Keratinocyte (primary cell): ENCODE measurements around the gene MACF1. TPM values are rescaled to one million over a fixed set of nuclear protein-coding genes. Genes with fewer than 3 reads are reported as not detected.

Experiments
- DNase-seq: peaks from one replicate; pipeline ENCODE4 v3.0.0-alpha.2; 2011; ENCODE audit warnings: low read depth, missing footprints, low spot score
- FAIRE-seq: peaks from 2 replicates; lab custom pipeline; 2011; peaks lifted over from hg19 to GRCh38; lab: Jason Lieb, UNC
- H2AFZ ChIP-seq: 2 replicates; pipeline ENCODE4 v1.6.0; 2012; ENCODE audit warnings: low read length, control low read depth, inconsistent platforms; ENCODE audit not compliant: control insufficient read depth
- H3K27ac ChIP-seq: 2 replicates; pipeline ENCODE4 v1.5.1; 2011; ENCODE audit warnings: low read length; ENCODE audit not compliant: control insufficient read depth, insufficient read depth
- H3K27me3 ChIP-seq: 3 replicates; pipeline ENCODE4 v1.6.0; 2011; ENCODE audit warnings: low read length; ENCODE audit not compliant: control insufficient read depth, insufficient read depth; ENCODE audit errors: extremely low read depth
- H3K36me3 ChIP-seq, 2 experiments: 2 replicates in 1 of 2; 3 replicates in 1 of 2; pipeline ENCODE4 v1.5.1; 2011; ENCODE audit warnings: low read length in 2 of 2, mild to moderate bottlenecking in 1 of 2; ENCODE audit not compliant: control insufficient read depth in 2 of 2, insufficient read depth in 2 of 2; ENCODE audit errors: extremely low read depth in 1 of 2
- H3K4me1 ChIP-seq: 3 replicates; pipeline ENCODE4 v1.5.1; 2011; ENCODE audit warnings: low read length; ENCODE audit not compliant: control insufficient read depth, insufficient read depth; ENCODE audit errors: extremely low read depth
- H3K4me2 ChIP-seq: 3 replicates; pipeline ENCODE4 v1.6.0; 2011; ENCODE audit warnings: low read depth, low read length; ENCODE audit not compliant: control insufficient read depth, insufficient read depth; ENCODE audit errors: extremely low read depth
- H3K4me3 ChIP-seq, 3 experiments: fragments of 200-600 bp in 1 of 3; sonication (generic) in 1 of 3; 2 replicates in 2 of 3; 3 replicates in 1 of 3; pipeline ENCODE4 v1.5.1; 2011 to 2016; ENCODE audit warnings: low read length in 3 of 3, mild to moderate bottlenecking in 3 of 3, control low read depth in 2 of 3, inconsistent platforms in 1 of 3, low read depth in 1 of 3, mixed read lengths in 1 of 3, mixed run types in 1 of 3, moderate library complexity in 1 of 3; ENCODE audit not compliant: control insufficient read depth in 2 of 3, insufficient read depth in 2 of 3; ENCODE audit errors: extremely low read depth in 1 of 3
- H3K79me2 ChIP-seq: 2 replicates; pipeline ENCODE4 v1.6.0; 2012; ENCODE audit warnings: low read length; ENCODE audit not compliant: control insufficient read depth, insufficient read depth
- H3K9ac ChIP-seq: 3 replicates; pipeline ENCODE4 v1.6.0; 2011; ENCODE audit warnings: low read length; ENCODE audit not compliant: control insufficient read depth, insufficient read depth; ENCODE audit errors: extremely low read depth
- H3K9me1 ChIP-seq: 3 replicates; pipeline ENCODE4 v1.6.0; 2011; ENCODE audit warnings: low read length; ENCODE audit not compliant: control insufficient read depth, insufficient read depth; ENCODE audit errors: extremely low read depth
- H3K9me3 ChIP-seq: 2 replicates; pipeline ENCODE4 v1.5.1; 2012; ENCODE audit warnings: low read depth, low read length; ENCODE audit not compliant: control insufficient read depth
- H4K20me1 ChIP-seq: 3 replicates; pipeline ENCODE4 v1.6.0; 2011; ENCODE audit warnings: low read length; ENCODE audit not compliant: control insufficient read depth, insufficient read depth; ENCODE audit errors: extremely low read depth
- EZH2 ChIP-seq: IDR thresholded peaks from one replicate; pipeline ENCODE4 v1.6.1; 2012; ENCODE audit warnings: inconsistent platforms, mild to moderate bottlenecking, low read length, moderate library complexity
- dilution Hi-C: fragments of 300-500 bp; cut with MboI; formaldehyde crosslinking; loops from one replicate; pipeline ENCODE4 v1.7.0; 2020; ENCODE audit warnings: low sequenced_read_pairs; ENCODE audit not compliant: extremely low pct_ligation_motif_present
- polyA plus RNA-seq, 5 experiments: library from polyadenylated mRNA; depleted of rRNA in 3 of 5; stranded (reverse) in 3 of 5; stranded (forward) in 1 of 5; unstranded in 1 of 5; fragments of >200 nt; gene quantifications; 1 replicate in 1 of 5; 2 replicates in 3 of 5; 3 replicates in 1 of 5; pipeline versions ENCODE4 v1.2.1 to v1.2.3, GENCODE V29; 2011 to 2012; ENCODE audit warnings: missing spikeins in 2 of 5, low read depth in 1 of 5, low replicate concordance in 1 of 5
- TF ChIP-seq, protein P1 (sequence below), 3 experiments: IDR thresholded peaks in 1 of 3; conservative IDR thresholded peaks in 1 of 3; optimal IDR thresholded peaks in 1 of 3; 2 replicates in 2 of 3; 3 replicates in 1 of 3; pipeline versions ENCODE3 to v1.5.1; 2011; ENCODE audit warnings: low read length in 3 of 3, mild to moderate bottlenecking in 3 of 3, moderate library complexity in 2 of 3, control low read depth in 1 of 3, inconsistent platforms in 1 of 3; ENCODE audit not compliant: insufficient read depth in 2 of 3; ENCODE audit errors: extremely low read depth in 1 of 3

The MACF1 gene
- polyA plus RNA-seq, 1 donor (not counting 4 experiments of a cell fraction or from before 2014, with no cell fraction given): 111 TPM

GRCh38 chr1:39422614-39423013 lies 218.1 kb downstream of the MACF1 start:
- no peak overlapping the region for H3K4me2 ChIP-seq
- DNase-seq (no peak), FAIRE-seq (no peak)
- peaks cover 2% of the 10 kb centered on the region for H4K20me1 ChIP-seq
- no peaks in the 10 kb centered on the region for H3K9me3 ChIP-seq
- no peak overlapping the region for H3K4me3 ChIP-seq
- H3K9me1 ChIP-seq: no peaks in the 10 kb centered on the region
- H3K9ac ChIP-seq: no peak overlapping the region
- no peak overlapping the region for H3K27ac ChIP-seq
- H3K36me3 ChIP-seq: peaks cover 4 to 10% of the 10 kb centered on the region in 2 experiments
- no peak for TF ChIP-seq EZH2
- TF ChIP-seq, protein P1, sequence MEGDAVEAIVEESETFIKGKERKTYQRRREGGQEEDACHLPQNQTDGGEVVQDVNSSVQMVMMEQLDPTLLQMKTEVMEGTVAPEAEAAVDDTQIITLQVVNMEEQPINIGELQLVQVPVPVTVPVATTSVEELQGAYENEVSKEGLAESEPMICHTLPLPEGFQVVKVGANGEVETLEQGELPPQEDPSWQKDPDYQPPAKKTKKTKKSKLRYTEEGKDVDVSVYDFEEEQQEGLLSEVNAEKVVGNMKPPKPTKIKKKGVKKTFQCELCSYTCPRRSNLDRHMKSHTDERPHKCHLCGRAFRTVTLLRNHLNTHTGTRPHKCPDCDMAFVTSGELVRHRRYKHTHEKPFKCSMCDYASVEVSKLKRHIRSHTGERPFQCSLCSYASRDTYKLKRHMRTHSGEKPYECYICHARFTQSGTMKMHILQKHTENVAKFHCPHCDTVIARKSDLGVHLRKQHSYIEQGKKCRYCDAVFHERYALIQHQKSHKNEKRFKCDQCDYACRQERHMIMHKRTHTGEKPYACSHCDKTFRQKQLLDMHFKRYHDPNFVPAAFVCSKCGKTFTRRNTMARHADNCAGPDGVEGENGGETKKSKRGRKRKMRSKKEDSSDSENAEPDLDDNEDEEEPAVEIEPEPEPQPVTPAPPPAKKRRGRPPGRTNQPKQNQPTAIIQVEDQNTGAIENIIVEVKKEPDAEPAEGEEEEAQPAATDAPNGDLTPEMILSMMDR (optimal IDR thresholded peaks at IDR 0.05 in 1 of 3, IDR thresholded peaks at IDR 0.05 in 1 of 3, conservative IDR thresholded peaks at IDR 0.05 in 1 of 3; ENCODE audit: extremely low read depth in 1 of 3, insufficient read depth in 2 of 3, low read length in 3 of 3): no peak
- peaks cover 16% of the 10 kb centered on the region for H3K79me2 ChIP-seq
- dilution Hi-C loops: no loop called here
- H2AFZ ChIP-seq: no peak overlapping the region
- H3K4me1 ChIP-seq: no peaks in the 10 kb centered on the region
- no peaks in the 10 kb centered on the region for H3K27me3 ChIP-seq

DNA sequence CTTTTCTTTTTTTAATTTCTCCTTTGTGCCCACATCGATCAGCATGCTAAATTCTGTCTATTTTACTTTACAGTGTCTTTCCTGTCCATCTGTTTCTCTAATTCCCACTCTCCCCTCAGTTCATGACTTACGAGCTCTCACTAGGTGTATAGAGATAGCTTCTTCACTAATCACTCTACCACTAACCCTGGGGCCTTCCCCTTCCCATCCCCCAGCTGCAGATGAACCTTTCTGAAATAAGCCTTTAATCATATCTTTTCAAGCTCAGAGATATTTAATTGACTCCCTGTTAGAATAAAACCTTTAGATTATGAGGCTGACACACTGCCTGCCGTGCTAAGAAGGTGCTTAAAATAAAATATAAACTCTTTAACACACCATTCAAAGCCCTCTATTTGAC lies 220.7 kb downstream of the MACF1 start:
- no peaks in the 10 kb centered on the region for H3K9me1 ChIP-seq
- DNase-seq (no peak), FAIRE-seq (no peak)
- H2AFZ ChIP-seq: no peak overlapping the region
- no peaks in the 10 kb centered on the region for H3K9me3 ChIP-seq
- no peak overlapping the region for H3K4me2 ChIP-seq
- peaks cover 13 to 16% of the 10 kb centered on the region in 2 experiments for H3K36me3 ChIP-seq
- H4K20me1 ChIP-seq: no peaks in the 10 kb centered on the region
- peaks cover under 1% of the 10 kb centered on the region for H3K79me2 ChIP-seq
- no peaks in the 10 kb centered on the region for H3K27me3 ChIP-seq
- no peak overlapping the region for H3K4me3 ChIP-seq
- H3K27ac ChIP-seq: no peak overlapping the region
- no peak for TF ChIP-seq EZH2
- TF ChIP-seq, protein P1 (optimal IDR thresholded peaks at IDR 0.05 in 1 of 3, IDR thresholded peaks at IDR 0.05 in 1 of 3, conservative IDR thresholded peaks at IDR 0.05 in 1 of 3; ENCODE audit: extremely low read depth in 1 of 3, insufficient read depth in 2 of 3, low read length in 3 of 3): no peak
- H3K9ac ChIP-seq: no peak overlapping the region
- no peaks in the 10 kb centered on the region for H3K4me1 ChIP-seq
- dilution Hi-C loops: no loop called here
